Skeletal muscle satellite cell (primary cell): ENCODE results near the gene LRP10.

Experiments
- H3K27me3 ChIP-seq: 2 replicates; pipeline ENCODE4 v1.7.0; 2013; ENCODE audit warnings: low read length; ENCODE audit not compliant: control insufficient read depth, insufficient read depth
- H3K36me3 ChIP-seq: 2 replicates; pipeline ENCODE4 v1.7.0; 2013; ENCODE audit warnings: mild to moderate bottlenecking, control low read depth, low read length; ENCODE audit not compliant: insufficient read depth
- H3K4me1 ChIP-seq: 2 replicates; pipeline ENCODE4 v1.7.0; 2013; ENCODE audit warnings: low read length; ENCODE audit not compliant: control insufficient read depth, insufficient read depth
- H3K4me2 ChIP-seq: 2 replicates; pipeline ENCODE4 v1.7.0; 2013; ENCODE audit warnings: mild to moderate bottlenecking, low read length
- H3K4me3 ChIP-seq: 2 replicates; pipeline ENCODE4 v1.7.0; 2013; ENCODE audit warnings: low read length
- H3K9ac ChIP-seq: 2 replicates; pipeline ENCODE4 v1.7.0; 2013; ENCODE audit warnings: mild to moderate bottlenecking, low read depth, low read length, moderate library complexity
- H3K9me3 ChIP-seq: replicated peaks from 2 replicates; pipeline ENCODE4 v1.7.0; 2013; ENCODE audit warnings: mild to moderate bottlenecking, control low read depth, low read length

Gene LRP10

DNA sequence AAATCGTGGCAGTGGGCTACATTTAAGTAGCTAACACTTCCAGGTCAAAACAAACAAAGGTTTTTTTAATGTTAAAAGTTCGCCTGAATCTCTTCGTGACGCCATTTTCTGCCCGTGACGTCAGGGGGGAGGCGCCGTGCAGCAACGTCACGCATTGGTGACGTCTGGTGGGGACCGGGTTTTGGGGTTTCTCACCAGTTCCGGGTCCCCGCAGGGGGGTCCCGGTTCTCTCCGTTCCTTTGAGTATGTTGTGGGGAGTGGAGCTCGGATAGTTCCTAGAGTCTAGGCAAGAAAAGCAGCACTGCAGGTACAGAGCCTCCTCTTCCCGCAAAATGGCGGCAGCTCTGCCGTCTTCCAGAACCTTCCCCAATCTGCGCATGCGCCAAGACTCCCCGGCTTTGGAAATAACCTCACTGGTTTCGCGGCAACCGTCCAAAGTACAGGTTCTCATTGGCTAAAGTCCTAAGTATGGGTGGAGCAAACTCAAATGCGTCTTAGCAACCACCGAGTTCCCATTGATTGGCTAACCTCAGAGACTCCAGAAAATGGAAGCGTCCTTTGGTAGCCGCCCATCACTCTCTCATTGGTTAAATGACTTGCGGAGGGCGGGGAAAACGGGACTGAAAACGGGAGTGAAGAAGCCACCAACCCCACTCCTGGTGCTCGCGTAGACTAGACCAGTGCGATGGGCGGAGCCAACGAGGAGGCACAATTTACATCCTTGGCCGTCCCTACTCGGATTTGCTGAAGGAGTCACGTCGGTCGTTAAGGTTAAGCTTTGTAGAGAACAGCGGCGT lies 47.5 kb downstream of the LRP10 start, which contains the start of gene RBM23:
Gene RBM23, minus strand, starts transcription at position 346 of the 797 bp plus-strand sequence.
- Histone ChIP-seq H3K9ac (peak within 1 kb of the TSS; percentile 89), H3K9me3 (no peaks in the 10 kb centered on the region), H3K36me3 (peaks cover 47% of the 10 kb centered on the region), H3K4me2 (peak within 1 kb of the TSS; percentile 87), H3K4me3 (peak within 1 kb of the TSS; percentile 79), H3K4me1 (peaks cover 11% of the 10 kb centered on the region), H3K27me3 (no peaks in the 10 kb centered on the region)

GRCh38 chr14:22919601-22919921 lies 48.0 kb downstream of the LRP10 start:
- no peaks in the 10 kb centered on the region for H3K9me3 ChIP-seq
- H3K4me3 ChIP-seq: peak overlapping the region; percentile 57
- peaks cover 53% of the 10 kb centered on the region for H3K36me3 ChIP-seq
- H3K4me1 ChIP-seq: peaks cover 11% of the 10 kb centered on the region
- H3K27me3 ChIP-seq: no peaks in the 10 kb centered on the region
- H3K4me2 ChIP-seq: peak overlapping the region; percentile 80
- peak overlapping the region; percentile 42 for H3K9ac ChIP-seq

DNA sequence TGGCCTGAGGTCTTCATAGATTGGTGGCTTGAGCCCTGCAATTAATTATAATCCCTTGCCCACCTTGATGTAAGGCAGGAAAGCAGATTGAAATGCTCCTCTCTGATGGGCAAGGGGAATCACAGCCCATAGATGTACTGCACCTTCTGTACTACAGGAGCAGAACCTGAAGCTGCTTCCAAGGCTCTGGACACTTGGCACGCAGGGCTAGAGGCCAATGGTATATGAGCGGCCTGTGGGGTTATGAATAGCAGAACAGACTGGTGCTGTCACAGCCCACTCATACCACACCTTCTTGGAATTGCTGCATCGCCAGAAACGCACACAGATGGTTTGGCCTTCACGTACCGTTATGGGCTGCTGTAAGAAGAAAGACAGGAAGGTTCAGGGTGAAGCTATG lies 49.2 kb downstream of the LRP10 start:
- H3K36me3 ChIP-seq: peaks cover 58% of the 10 kb centered on the region
- no peaks in the 10 kb centered on the region for H3K9me3 ChIP-seq
- no peaks in the 10 kb centered on the region for H3K27me3 ChIP-seq
- no peak overlapping the region for H3K4me3 ChIP-seq
- no peak overlapping the region for H3K9ac ChIP-seq
- H3K4me1 ChIP-seq: peaks cover 11% of the 10 kb centered on the region
- H3K4me2 ChIP-seq: no peak overlapping the region

GRCh38 chr14:22922294-22922693 lies 50.8 kb downstream of the LRP10 start:
- no peak overlapping the region for H3K4me2 ChIP-seq
- peaks cover 56% of the 10 kb centered on the region for H3K36me3 ChIP-seq
- no peaks in the 10 kb centered on the region for H3K27me3 ChIP-seq
- no peak overlapping the region for H3K4me3 ChIP-seq
- no peak overlapping the region for H3K9ac ChIP-seq
- peaks cover 20% of the 10 kb centered on the region for H3K4me1 ChIP-seq
- no peaks in the 10 kb centered on the region for H3K9me3 ChIP-seq

- Histone ChIP-seq H3K4me1 (peaks cover 24% of the 10 kb centered on the region), H3K36me3 (peaks cover 56% of the 10 kb centered on the region), H3K9me3 (no peaks in the 10 kb centered on the region), H3K9ac (no peak overlapping the region), H3K27me3 (no peaks in the 10 kb centered on the region), H3K4me3 (no peak overlapping the region), H3K4me2 (no peak overlapping the region)
Measured at GRCh38 chr14:22923746-22924145, 52.2 kb downstream of the LRP10 start.

DNA sequence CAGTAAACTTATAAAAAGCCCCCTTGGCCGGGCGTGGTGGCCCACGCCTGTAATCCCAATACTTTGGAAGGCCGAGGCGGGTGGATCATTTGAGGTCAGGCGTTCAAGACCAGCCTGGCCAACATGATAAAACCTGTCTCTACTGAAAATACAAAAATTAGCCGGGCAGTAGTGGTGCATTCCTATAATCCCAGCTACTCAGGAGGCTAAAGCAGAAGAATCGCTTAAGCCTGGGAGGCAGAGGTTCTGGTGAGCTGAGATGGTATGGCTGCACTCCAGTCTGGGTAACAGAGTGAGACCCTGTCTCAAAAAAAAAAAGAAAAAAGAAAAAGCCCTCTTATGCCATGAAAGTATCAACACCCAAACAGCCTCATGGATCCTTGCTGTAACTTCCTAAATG lies 54.0 kb downstream of the LRP10 start:
- peaks cover 51% of the 10 kb centered on the region for H3K36me3 ChIP-seq

DNA sequence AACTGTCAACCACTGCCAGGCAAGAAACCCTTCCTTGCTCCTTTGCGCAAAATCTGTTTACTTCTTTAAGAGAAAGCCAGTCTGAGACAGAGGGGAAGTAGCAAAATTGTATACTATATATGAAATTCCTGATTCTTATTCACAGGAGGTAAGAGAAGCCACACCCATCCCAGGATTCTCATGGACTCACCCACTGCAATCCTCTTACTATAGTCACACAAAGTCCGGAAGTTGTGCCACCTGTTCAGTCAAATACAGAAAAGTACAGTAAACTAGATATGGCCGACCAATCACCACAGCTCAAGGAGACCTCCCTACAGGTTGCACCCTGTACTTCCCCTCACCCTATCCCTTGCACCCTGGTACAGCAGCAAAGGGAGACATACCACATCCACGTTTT lies 54.8 kb downstream of the LRP10 start:
- Histone ChIP-seq H3K4me1 (peaks cover 24% of the 10 kb centered on the region), H3K4me2 (peak overlapping the region; percentile 3), H3K27me3 (no peaks in the 10 kb centered on the region), H3K36me3 (peaks cover 43% of the 10 kb centered on the region), H3K4me3 (no peak overlapping the region), H3K9ac (no peak overlapping the region), H3K9me3 (no peaks in the 10 kb centered on the region)

More for the DNA sequence above, 54.0 kb downstream of the LRP10 start:
- Histone ChIP-seq H3K4me3 (no peak overlapping the region), H3K9me3 (no peaks in the 10 kb centered on the region), H3K4me1 (peaks cover 24% of the 10 kb centered on the region), H3K4me2 (no peak overlapping the region), H3K27me3 (no peaks in the 10 kb centered on the region), H3K9ac (no peak overlapping the region)

DNA sequence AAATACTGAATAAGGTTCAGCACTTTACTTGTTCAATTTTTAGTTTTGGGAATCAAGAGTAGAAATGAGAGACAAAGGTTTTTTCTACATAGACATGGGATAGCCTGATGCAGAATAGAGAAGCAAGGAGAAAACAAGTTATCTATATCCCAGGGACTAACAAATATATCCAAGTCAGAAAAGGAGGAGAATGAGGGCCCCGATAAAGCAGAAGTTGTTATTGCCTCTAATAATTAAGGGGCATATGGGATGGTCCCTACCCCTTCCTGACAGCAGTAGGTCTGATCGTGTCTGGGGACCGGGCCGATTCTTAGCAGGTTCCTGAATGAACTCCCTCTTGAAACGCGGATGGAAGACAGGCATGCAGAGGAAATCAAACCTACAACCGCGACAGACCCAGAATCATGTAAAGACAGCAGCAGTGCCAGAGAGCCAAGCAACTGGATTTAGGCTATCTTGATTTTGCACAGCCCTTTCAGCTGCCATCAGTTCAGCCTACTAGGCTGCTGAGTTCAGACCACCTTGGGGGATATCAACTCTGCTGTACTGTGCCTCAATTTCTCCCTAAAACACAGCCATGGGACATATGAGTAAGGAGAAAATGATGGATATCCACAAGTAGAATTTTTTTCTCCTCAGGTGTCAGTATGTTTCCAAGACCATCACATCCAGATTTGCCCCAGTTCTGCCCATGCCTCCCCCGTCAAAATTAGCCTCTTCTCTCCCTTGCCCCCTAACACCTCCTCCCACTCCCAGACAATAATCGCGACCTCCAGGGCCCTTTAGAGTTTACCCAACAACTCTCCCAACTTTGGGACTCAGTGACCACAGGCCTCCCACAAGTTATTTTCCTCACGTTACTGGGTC lies 56.9 kb downstream of the LRP10 start:
- Histone ChIP-seq H3K9ac (peak overlapping the region; percentile 89), H3K27me3 (no peaks in the 10 kb centered on the region), H3K4me1 (peaks cover 24% of the 10 kb centered on the region), H3K4me2 (peak overlapping the region; percentile 92), H3K36me3 (peaks cover 26% of the 10 kb centered on the region), H3K4me3 (peak overlapping the region; percentile 83), H3K9me3 (no peaks in the 10 kb centered on the region)

GRCh38 chr14:22929104-22929960 lies 57.8 kb downstream of the LRP10 start, which contains the start of gene PRMT5:
Gene PRMT5 (minus strand): TSS chr14:22929376. CDS start chr14:22929361, 15 bp downstream.
- Histone ChIP-seq H3K4me3 (peak within 1 kb of the TSS; percentile 83), H3K36me3 (peaks cover 18% of the 10 kb centered on the region), H3K4me2 (peak within 1 kb of the TSS; percentile 92), H3K9me3 (no peaks in the 10 kb centered on the region), H3K9ac (peak within 1 kb of the TSS; percentile 89), H3K27me3 (no peaks in the 10 kb centered on the region), H3K4me1 (peaks cover 24% of the 10 kb centered on the region)

- Histone ChIP-seq H3K4me3 (peak overlapping the region; percentile 72), H3K9me3 (no peaks in the 10 kb centered on the region), H3K36me3 (peaks cover 13% of the 10 kb centered on the region), H3K9ac (peak overlapping the region; percentile 73), H3K4me2 (peak overlapping the region; percentile 89), H3K27me3 (no peaks in the 10 kb centered on the region), H3K4me1 (peaks cover 24% of the 10 kb centered on the region)
Measured at GRCh38 chr14:22929961-22930364, 58.4 kb downstream of the LRP10 start.
